MCF 10A (cell line): Measurements from ENCODE around the gene CCDC47. TPM values are rescaled to one million over a fixed set of nuclear protein-coding genes. Genes with fewer than 3 reads are reported as not detected.

ENCODE experiments used
- BruUV-seq: library from RNA; stranded (reverse); fragments of 400-500 nt; replicated peaks from 2 replicates; lab custom pipeline; 2021; lab: Mats Ljungman, UMichigan
- CTCF ChIA-PET: fragments of 300-600 bp; sonication (Branson Sonifier 250); formaldehyde crosslinking; extraction: SDS; loops from one replicate; lab custom pipeline; 2021; ENCODE audit warnings: antibody characterized with exemption, inconsistent platforms; lab: Yijun Ruan, JAX
- POLR2A ChIA-PET: fragments of 300-600, 350-650 bp; sonication (Branson Sonifier 250); formaldehyde crosslinking; extraction: SDS; loops from one replicate; lab custom pipeline; 2020; ENCODE audit warnings: antibody characterized with exemption, inconsistent platforms; lab: Yijun Ruan, JAX
- DNase-seq: peaks from one replicate; pipeline ENCODE4 v3.0.0-alpha.2; 2018; ENCODE audit not compliant: unreplicated experiment
- H3K27ac Mint-ChIP-seq: one replicate; pipeline ENCODE4 v1.8.0; 2022; ENCODE audit warnings: mild to moderate bottlenecking, low read depth, mixed read lengths; ENCODE audit not compliant: unreplicated experiment
- H3K27me3 Mint-ChIP-seq: one replicate; pipeline ENCODE4 v1.8.0; 2022; ENCODE audit warnings: mixed read lengths; ENCODE audit not compliant: insufficient read depth, unreplicated experiment
- H3K36me3 Mint-ChIP-seq: one replicate; pipeline ENCODE4 v1.8.0; 2022; ENCODE audit warnings: mild to moderate bottlenecking, moderate library complexity, mixed read lengths; ENCODE audit not compliant: insufficient read depth, unreplicated experiment
- H3K4me1 Mint-ChIP-seq: one replicate; pipeline ENCODE4 v1.8.0; 2022; ENCODE audit warnings: mixed read lengths; ENCODE audit not compliant: insufficient read depth, unreplicated experiment
- H3K4me3 Mint-ChIP-seq: one replicate; pipeline ENCODE4 v1.8.0; 2022; ENCODE audit warnings: mild to moderate bottlenecking, moderate library complexity, mixed read lengths; ENCODE audit not compliant: unreplicated experiment
- H3K9me3 Mint-ChIP-seq: one replicate; pipeline ENCODE4 v1.8.0; 2022; ENCODE audit warnings: mixed read lengths; ENCODE audit not compliant: unreplicated experiment
- intact Hi-C: fragments of 100-400 bp; cut with micrococcal nuclease; formaldehyde crosslinking; loops from 2 replicates; pipeline ENCODE4 v1.14.1; 2022
- total RNA-seq: library from RNA; stranded (reverse); gene quantifications from 2 replicates; pipeline ENCODE4 v1.2.3, GENCODE V29; 2022
- TF ChIP-seq, protein P1 (sequence below): fragments of 200-600 bp; IDR thresholded peaks from one replicate; pipeline ENCODE4 v1.8.0; 2022; ENCODE audit warnings: antibody characterized with exemption, mild to moderate bottlenecking; ENCODE audit not compliant: unreplicated experiment

Gene CCDC47
- total RNA-seq, 1 experiment from 2014 or later, result 114 TPM

- no TSS peak for BruUV-seq
- peak; percentile 31 for DNase-seq
These were observed 76.9 kb downstream of the CCDC47 start for GRCh38 chr17:63696381-63696961.

GRCh38 chr17:63695889-63696288, 77.5 kb downstream of the CCDC47 start:
- TF ChIP-seq, protein P1, sequence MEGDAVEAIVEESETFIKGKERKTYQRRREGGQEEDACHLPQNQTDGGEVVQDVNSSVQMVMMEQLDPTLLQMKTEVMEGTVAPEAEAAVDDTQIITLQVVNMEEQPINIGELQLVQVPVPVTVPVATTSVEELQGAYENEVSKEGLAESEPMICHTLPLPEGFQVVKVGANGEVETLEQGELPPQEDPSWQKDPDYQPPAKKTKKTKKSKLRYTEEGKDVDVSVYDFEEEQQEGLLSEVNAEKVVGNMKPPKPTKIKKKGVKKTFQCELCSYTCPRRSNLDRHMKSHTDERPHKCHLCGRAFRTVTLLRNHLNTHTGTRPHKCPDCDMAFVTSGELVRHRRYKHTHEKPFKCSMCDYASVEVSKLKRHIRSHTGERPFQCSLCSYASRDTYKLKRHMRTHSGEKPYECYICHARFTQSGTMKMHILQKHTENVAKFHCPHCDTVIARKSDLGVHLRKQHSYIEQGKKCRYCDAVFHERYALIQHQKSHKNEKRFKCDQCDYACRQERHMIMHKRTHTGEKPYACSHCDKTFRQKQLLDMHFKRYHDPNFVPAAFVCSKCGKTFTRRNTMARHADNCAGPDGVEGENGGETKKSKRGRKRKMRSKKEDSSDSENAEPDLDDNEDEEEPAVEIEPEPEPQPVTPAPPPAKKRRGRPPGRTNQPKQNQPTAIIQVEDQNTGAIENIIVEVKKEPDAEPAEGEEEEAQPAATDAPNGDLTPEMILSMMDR, result no peak
- no peaks in the 10 kb centered on the region for H3K4me1 Mint-ChIP-seq
- no peaks in the 10 kb centered on the region for H3K9me3 Mint-ChIP-seq
- intact Hi-C loops, result no loop called here
- no peak overlapping the region for H3K4me3 Mint-ChIP-seq
- H3K36me3 Mint-ChIP-seq, result peaks cover 23% of the 10 kb centered on the region
- no peak overlapping the region for H3K27ac Mint-ChIP-seq
- CTCF ChIA-PET, result interaction anchor here (1.0 to 1.4 kb wide), 2 partner anchors 15 to 26 kb away, joined by 3 read pairs; no protein-coding TSS in a partner anchor
- POLR2A ChIA-PET, result no interaction called here
- BruUV-seq, result no TSS peak
- no peaks in the 10 kb centered on the region for H3K27me3 Mint-ChIP-seq
- DNase-seq, result no peak

More at GRCh38 chr17:63696381-63696961, 76.9 kb downstream of the CCDC47 start:
- Mint-ChIP-seq H3K27me3 (no peaks in the 10 kb centered on the region), H3K4me3 (no peak overlapping the region), H3K9me3 (no peaks in the 10 kb centered on the region), H3K36me3 (peaks cover 24% of the 10 kb centered on the region), H3K4me1 (no peaks in the 10 kb centered on the region), H3K27ac (no peak overlapping the region)
- CTCF ChIA-PET, result interaction anchor here (1.0 kb wide), 1 partner anchor 25 kb away, joined by 3 read pairs; no protein-coding TSS in a partner anchor
- TF ChIP-seq, protein P1, result peak; percentile 12
- POLR2A ChIA-PET, result interaction anchor here (0.6 kb wide), 1 partner anchor 100 kb away, joined by 3 read pairs; no protein-coding TSS in a partner anchor
- intact Hi-C loops, result no loop called here

Other genes with a start within 250 kb of the CCDC47 start
- gene DCAF7, start 223.1 kb downstream of the CCDC47 start, total RNA-seq, result 81.6 and 91.4 TPM in 2 replicates
- gene TACO1, start 172.7 kb downstream of the CCDC47 start, total RNA-seq, result 36.5 and 38.7 TPM in 2 replicates
- gene MAP3K3, start 151.2 kb downstream of the CCDC47 start, total RNA-seq, result 12.8 and 13.8 TPM in 2 replicates
- 0.56 and 0.93 TPM in 2 replicates for gene LIMD2, start 73.5 kb downstream of the CCDC47 start, total RNA-seq
- 36.5 and 36.6 TPM in 2 replicates for gene STRADA, start 31.8 kb downstream of the CCDC47 start, total RNA-seq
- 137 and 144 TPM in 2 replicates for gene DDX42, start 573 bp upstream of the CCDC47 start, total RNA-seq
- 148 and 151 TPM in 2 replicates for gene PSMC5, start 53.8 kb upstream of the CCDC47 start, total RNA-seq
- gene FTSJ3, start 54.1 kb upstream of the CCDC47 start, total RNA-seq, result 36.7 and 49.5 TPM in 2 replicates
- 43.7 and 54.6 TPM in 2 replicates for gene SMARCD2, start 69.1 kb upstream of the CCDC47 start, total RNA-seq
- not detected in 2 replicates for gene CSH2, start 100.1 kb upstream of the CCDC47 start, total RNA-seq
- gene GH2, start 108.3 kb upstream of the CCDC47 start, total RNA-seq, result not detected in 2 replicates
- not detected in 2 replicates for gene CSH1, start 123.0 kb upstream of the CCDC47 start, total RNA-seq
- not detected in 2 replicates for gene CSHL1, start 137.7 kb upstream of the CCDC47 start, total RNA-seq
- gene GH1, start 145.2 kb upstream of the CCDC47 start, total RNA-seq, result not detected in 2 replicates
- gene CD79B, start 158.7 kb upstream of the CCDC47 start, total RNA-seq, result not detected in 2 replicates
- 0.05 TPM in 1 of 2 replicates, not detected in the other for gene SCN4A, start 199.3 kb upstream of the CCDC47 start, total RNA-seq
- not detected in 2 replicates for gene PRR29, start 224.8 kb upstream of the CCDC47 start, total RNA-seq
- 0.34 TPM in 1 of 2 replicates, not detected in the other for gene ICAM2, start 247.0 kb upstream of the CCDC47 start, total RNA-seq